ENCODE results near the gene UBE3B.

The UBE3B gene

DNA sequence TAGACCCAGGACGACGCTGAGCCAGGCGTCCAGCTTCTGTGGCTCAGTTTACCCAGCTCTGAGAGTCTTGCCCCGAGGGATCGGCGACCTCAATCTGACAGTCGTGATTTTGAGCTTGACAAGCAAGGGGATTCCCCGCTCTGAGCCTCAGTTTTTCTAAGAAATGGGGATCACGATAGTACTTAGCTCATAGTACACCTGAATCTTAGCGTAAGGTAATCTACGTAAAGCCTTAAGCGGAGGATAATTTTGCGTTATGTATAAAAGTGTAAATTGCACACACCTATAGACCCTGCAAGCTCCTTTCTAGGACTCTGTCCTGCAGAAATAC is 96.4 kb downstream of the UBE3B start:
- peak; percentile 16 for DNase-seq
- in situ Hi-C loops (cut with HindIII; ENCODE audit: low pct_ligation_motif_present, low pct_unique_long_range_greater_than_20kb, low sequenced_read_pairs) = no loop called here

DNA sequence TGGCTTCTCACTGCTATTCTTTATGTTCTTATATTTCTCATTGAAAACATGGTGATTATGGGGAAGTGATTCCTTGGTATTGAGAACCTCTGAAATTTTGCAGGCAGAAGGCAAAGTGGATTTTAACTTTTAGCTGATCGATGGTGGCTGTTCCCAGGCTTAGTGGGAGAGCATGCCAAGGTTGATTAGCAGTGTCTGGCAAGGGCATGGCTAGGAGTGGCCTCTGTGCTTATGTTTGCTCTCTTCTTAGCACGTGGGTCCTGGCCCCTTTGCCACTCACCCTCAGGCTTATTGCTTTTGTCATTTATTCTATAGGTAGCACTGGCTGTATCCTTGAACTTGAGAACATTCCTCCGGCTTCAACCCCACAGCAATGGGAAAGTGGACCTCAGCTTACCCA is 98.2 kb downstream of the UBE3B start:
- no peak for DNase-seq
- in situ Hi-C loops (cut with HindIII; ENCODE audit: low pct_ligation_motif_present, low pct_unique_long_range_greater_than_20kb, low sequenced_read_pairs) = no loop called here

DNA sequence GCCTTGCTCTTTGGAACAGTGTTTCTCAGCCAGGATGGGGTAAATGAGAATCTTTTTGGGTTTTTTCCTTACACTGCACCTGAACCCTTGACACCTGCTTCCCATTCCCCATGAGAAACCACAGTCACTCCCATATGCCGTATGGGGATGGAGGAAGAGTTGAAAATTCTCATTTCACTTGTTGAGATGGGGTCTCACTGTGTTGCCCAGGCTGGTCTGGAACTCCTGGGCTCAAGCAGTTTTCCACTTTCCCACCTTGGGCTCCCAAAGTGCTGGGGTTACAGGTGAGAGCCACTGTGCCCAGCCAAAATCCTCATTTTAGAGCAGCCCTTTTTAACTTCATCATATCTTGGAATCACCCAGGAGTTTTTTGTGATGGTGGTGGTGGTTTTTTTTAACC is 99.9 kb downstream of the UBE3B start:
- no peak for DNase-seq

DNA sequence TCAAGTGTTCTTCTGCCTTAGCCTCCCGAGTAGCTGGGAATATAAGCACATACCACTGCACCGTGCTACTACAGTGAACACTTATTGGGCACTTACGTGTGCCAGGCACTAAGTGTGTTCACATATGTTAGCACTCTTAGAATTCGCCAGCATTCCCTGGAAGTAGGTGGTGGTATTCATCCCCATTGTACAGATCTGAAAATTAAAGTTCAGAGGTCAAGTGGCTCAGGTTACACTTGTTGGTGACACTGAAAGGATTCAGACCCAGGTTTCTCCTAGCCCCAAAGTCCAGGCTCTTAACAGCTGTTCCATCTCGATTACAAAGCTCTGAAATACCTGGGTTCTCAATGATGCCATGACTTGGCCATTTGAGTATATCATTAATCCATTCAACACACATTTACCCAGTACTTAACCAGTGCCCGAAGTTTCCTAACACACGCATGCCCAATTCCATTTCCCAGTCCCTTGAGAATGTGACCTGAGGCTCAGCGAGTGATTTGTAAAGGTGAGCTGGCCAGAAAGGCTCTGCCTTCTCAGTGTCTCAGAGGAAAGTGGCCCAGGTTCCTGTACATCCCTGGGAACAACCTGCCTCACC is 101.0 kb downstream of the UBE3B start:
- DNase-seq = peak; percentile 69
- in situ Hi-C loops (cut with HindIII; ENCODE audit: low pct_ligation_motif_present, low pct_unique_long_range_greater_than_20kb, low sequenced_read_pairs) = no loop called here

More for the DNA sequence above, 99.9 kb downstream of the UBE3B start:
- in situ Hi-C loops (cut with HindIII; ENCODE audit: low pct_ligation_motif_present, low pct_unique_long_range_greater_than_20kb, low sequenced_read_pairs) = no loop called here

DNA sequence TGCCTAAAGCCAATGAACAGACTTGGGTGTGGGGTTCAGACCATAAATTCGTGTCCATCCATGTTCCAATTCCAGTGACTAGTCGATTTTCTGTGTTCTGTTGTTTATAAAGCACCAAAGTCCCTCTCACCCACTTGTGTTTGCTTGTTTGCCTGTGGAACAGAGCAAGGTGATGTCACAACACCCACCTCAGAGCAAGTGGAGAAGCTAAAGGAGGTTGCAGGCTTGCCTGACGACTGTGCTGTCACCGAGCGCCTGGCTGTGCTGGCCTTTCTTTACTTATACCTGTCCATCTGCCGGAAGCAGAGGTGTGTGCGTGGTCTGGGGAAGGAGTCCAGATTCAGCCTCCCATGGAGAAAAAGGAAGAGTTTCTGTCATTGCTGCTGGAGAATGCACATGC is 102.2 kb downstream of the UBE3B start:
- no peak for DNase-seq
- in situ Hi-C loops (cut with HindIII; ENCODE audit: low pct_ligation_motif_present, low pct_unique_long_range_greater_than_20kb, low sequenced_read_pairs) = no loop called here

DNA sequence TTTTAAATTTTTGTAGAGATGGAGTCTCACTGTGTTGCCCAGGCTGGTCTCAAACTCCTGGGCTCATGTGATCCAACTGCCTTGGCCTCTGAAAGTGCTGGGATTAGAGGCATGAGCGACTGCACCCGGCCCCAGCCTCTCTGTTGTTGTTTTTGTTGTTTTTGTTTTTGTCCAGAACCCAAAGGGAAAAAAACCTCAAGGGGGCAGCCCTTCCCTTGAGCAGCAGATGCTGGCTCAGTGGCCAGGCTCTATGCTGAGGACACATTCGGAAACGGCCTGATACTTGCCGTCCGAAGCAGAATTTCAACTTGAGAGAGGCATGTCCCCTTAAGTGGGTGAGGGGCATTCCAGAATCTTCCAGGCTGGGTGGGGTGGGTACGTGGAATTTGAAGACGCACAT is 102.8 kb downstream of the UBE3B start:
- DNase-seq = no peak
- in situ Hi-C loops (cut with HindIII; ENCODE audit: low pct_ligation_motif_present, low pct_unique_long_range_greater_than_20kb, low sequenced_read_pairs) = no loop called here

DNA sequence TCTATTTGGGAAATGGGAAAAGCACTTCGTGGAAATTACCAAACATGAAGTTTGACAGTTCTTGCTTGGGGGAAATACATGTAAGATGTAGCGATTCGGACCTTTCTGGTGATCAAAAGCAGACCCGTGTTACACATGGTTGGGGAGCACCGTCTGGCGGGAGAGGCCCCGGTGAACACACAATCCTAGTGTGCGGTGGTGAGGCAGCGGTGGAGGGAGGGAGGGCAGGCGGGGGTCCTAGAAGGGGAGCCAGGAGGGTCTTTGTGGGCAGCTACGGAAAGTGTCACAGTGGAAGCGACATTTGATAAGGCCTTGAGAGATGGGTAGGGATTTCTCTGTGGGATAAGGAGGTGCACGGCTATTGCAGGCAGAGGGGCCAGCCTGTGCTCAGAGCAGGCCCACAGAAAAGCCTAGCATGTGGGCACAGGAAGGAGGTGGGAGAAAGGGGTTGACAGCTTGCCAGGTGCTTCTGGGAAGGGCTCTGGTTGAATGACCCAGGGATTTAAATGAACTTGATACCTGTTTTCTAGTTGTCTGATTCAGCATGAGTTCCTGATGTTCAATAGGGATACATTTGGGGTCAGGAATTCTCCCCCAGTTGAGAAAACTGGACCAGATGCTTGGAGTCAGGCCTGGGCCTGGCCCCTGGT is 103.4 kb downstream of the UBE3B start:
- no peak for DNase-seq
- in situ Hi-C loops (cut with HindIII; ENCODE audit: low pct_ligation_motif_present, low pct_unique_long_range_greater_than_20kb, low sequenced_read_pairs) = no loop called here

DNA sequence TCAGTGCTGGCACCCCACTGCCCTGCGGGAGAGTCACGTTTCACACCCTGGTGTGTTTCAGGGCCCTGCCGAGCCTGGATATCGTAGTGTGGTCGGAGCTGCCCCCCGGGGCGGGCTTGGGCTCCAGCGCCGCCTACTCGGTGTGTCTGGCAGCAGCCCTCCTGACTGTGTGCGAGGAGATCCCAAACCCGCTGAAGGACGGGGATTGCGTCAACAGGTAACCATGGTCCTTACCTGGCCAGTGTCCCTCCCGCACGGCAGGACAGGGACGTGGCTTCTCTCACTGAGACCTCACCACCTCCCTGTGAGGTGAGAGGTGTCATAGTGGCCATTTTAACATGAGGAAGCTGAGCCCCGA is 103.9 kb downstream of the UBE3B start:
- no peak for DNase-seq
- in situ Hi-C loops (cut with HindIII; ENCODE audit: low pct_ligation_motif_present, low pct_unique_long_range_greater_than_20kb, low sequenced_read_pairs) = no loop called here

DNA sequence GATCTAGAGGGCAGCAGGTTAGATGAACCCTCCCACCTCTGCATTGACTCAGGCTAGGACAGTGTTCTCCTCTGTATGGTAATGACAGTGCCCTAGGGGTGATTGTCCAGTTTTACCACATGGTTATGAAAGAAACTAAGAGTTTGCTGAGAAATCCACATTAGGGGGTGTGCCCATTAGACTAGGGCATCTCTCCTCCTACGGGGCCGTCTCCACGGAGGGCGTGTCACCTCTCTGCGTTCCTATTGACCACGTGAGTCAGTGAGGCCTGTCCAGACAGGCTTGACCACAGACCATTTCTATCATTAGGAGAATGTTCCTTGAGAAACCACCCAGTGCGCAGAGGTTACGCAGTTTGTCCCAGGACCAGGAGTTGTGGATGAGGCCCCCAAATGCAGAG is 104.4 kb downstream of the UBE3B start:
- DNase-seq = peak; percentile 60
- in situ Hi-C loops (cut with HindIII; ENCODE audit: low pct_ligation_motif_present, low pct_unique_long_range_greater_than_20kb, low sequenced_read_pairs) = no loop called here

DNA sequence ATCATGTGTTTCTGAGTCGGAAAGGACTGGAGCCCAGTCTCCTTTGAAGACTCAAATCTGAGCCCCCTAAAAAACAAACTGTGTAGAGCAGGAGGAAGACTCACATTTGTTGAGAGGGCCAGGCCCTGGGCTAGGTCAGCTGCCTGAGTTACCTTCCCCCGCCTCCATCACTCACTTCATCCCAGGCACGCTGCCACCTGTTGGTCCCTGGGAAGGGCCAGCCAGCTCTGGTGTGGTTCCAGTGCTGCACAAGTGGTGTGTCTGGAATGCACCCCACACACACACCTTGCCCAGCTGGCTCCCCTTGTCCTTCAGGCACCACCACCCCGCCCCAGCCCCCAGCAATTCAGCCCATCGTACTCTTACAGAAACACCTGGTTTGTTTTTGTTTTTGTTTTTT is 105.2 kb downstream of the UBE3B start:
- peak; percentile 43 for DNase-seq
- in situ Hi-C loops (cut with HindIII; ENCODE audit: low pct_ligation_motif_present, low pct_unique_long_range_greater_than_20kb, low sequenced_read_pairs) = no loop called here

DNA sequence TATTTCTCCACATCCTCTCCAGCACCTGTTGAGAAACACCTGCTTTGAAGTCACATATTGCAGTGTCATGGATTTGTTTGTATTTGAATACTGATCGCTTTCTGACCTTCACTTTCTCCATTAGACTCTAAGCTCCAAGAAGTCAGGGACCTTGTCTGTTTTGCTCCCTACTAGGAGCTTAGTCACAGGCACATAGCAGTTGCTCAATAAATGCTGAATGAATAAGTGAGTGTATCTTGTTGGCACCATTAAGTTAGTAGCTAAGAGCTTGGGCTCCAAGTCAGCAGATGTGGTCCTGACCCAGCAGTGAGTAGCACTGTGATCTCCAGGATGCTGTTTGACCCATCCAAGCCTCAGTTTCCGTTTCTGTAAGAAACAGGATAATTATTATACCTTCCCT is 106.3 kb downstream of the UBE3B start:
- in situ Hi-C loops (cut with HindIII; ENCODE audit: low pct_ligation_motif_present, low pct_unique_long_range_greater_than_20kb, low sequenced_read_pairs) = no loop called here
- DNase-seq = no peak

All from ACHN (cell line).